SK-N-DZ (cell line): ENCODE results near the gene NF1.
"Not testable (repeated sequence)": the region's sequence is repeated elsewhere in the genome, so short reads cannot be mapped to it uniquely, and the experiment has no call there.

Experiments
- DNase-seq: peaks from one replicate; pipeline ENCODE4 v3.0.0-alpha.2; 2015; ENCODE audit warnings: low spot score

Gene NF1

DNA sequence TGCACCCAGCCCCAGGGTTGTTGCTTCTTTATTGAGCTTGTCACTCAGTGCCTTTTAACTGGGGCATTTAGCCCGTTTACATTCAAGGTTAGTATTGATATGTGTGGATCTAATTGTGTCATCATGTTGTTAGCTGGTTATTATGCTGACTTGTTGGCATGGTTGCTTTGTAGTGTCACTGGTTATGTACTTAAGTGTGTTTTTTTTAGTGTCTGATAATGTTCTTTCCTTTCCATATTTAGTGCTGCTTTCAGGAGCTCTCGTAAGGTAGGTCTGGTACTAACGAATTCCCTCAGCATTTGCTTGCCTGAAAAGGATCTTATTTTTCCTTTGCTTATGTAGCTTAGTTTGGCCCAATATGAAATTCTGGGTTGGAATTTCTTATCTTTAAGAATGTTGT, 33.5 kb downstream of the NF1 start:
- DNase-seq = no peak

DNA sequence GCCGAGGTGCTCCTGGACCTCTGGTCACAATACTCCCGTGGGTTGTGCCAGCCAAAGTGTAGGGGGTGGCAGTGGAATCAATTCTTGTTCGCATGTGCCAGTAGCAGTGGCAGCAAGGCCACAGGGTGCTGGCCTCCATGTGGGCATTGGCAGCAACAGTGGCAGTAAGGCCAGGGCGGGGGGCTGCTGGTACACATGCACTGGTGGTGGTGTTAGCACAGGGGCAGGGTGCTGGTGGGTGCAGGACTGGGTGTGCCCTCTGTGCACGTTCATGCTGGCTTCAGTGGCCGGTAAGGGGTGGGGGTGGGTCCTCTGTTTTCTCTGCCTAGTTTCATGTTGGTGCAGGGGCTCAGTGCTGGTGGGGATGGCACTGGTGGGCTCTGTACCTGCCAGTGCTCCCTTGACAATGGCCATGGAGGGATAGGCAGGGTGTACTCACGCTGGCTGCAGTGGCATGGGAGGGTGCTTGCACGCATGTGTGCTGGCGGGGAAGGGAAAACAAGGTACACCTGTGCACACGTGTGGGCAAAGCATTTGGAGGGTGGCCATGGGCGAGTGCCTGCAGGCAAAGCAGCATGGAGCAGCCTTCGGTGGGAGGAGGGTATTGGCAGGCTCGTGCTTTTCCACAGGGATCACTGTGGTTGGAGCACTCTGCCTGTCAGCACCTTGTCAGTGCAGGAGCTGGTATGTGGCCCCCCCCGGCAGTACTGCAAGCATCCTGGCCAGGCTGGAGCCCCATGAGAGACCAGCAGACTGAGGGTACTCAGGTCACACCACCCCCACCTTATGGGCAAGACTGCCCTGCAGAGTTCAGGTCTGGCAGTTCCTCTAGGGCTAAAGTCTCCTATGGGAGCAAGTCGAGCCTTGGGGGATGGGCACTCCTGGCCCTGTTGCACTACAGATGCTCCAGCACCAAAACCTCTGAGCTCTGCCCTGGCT, 35.8 kb downstream of the NF1 start:
- no peak for DNase-seq

DNA sequence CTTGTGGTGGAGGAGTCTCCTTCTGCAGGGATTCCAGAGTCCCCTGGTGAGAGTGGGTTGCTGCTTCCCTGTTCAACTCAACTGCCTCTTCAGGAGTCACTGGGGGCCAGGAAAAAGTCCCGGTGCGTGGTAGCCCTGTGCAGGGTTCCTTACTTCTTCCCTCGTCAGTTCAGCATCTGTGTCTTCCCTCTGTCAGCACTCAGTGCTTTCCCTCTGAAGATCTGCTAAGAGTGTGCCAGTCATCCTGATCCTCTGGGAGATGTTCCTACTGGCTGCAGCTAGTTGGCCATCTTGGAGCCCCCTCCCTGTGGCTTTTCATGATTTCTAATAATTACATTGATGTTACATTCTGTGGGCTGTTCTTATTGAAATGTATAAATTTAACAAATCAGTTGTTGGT, 36.5 kb downstream of the NF1 start:
- DNase-seq = no peak

DNA sequence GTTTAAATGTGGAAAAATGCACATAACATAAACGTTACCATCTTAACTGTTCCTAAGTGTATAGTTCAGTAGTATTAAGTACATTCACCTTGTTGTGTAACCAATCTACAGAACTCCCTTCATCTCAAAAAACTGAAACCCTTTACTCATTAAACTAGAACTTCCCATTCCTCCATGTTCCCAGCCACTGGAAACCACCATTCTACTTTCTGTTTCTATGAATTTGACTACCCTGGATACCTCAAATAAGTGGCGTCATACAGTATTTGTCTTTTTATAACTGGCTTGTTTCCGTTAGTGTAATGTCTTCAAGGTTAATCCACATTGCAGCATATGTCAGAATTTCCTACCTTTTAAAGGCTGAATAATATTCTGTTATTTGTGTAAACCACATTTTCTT, 38.2 kb downstream of the NF1 start:
- no peak for DNase-seq

DNA sequence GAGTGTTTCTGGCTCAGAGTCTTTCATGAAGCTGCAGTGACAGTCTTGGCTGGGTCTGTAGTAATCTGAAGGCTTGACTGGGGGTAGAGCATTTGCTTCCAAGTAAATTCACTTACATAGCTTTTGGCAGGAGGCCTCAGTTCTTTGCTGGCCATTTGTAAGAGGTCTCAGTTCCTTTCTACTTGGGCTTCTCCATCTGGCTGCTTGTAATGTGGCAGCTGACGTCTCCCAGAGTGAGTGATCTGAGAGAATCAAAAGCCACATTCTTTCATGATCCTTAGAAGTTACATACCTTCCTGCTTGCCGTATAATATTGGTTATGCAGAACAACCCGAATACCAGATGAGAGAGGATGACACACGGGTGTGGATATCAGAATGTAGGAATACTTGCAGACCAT, 39.8 kb downstream of the NF1 start:
- DNase-seq = no peak

DNA sequence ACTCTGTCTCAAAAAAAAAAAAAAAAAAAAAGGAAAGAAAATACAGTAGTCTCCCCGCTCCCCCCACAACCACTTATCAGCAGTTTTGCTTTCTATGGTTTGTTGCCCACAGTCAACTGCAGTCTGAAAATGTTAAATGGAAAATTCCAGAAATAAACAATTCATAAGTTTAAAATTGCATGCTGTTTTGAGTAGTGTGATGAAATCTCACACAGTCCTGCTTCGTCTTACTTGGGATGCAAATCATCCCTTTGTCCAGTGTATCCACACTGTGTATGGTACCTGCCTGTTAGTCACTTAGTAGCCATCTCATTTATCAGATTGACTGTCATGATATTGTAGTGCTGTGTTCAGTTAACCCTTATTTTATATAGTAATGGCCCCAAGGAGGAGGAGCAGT, 41.5 kb downstream of the NF1 start:
- no peak for DNase-seq

DNA sequence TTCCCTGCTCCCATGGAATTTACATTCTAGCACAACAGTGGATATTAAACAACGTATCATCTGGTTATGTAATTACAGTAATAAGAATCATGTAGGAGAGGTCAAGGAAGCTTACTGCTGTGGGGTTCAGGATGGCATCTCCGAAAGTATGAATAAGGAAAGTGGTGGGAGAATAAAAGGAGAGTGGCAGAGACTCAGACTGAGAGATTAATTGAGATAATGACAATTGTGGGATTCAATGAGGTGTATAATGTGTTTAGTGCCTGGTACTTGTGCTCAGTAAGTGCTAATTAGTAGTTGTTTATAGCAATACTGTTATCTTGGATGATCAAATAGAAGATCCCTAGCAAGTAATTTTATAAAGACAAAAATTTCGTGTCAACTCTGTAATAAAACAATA, 45.3 kb downstream of the NF1 start:
- no peak for DNase-seq

DNA sequence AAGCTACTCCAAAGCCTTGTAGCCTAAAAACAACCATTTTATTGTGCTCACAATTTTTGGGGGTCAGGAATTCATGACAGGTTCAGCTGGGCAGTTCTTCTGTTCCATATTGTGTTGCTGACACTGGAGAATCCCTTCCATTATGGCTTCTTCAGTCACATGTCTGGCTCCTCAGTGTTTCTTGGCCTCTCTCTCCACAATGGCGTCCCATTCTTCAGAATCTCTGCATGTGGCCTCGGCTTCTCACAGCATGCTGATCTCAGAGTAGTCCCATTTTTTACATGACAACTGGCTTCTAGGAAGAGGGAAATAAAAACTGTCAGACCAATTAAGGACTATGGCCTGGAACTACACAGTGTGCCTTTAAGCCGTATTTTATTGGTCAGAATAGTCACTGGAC, 49.7 kb downstream of the NF1 start:
- no peak for DNase-seq

DNA sequence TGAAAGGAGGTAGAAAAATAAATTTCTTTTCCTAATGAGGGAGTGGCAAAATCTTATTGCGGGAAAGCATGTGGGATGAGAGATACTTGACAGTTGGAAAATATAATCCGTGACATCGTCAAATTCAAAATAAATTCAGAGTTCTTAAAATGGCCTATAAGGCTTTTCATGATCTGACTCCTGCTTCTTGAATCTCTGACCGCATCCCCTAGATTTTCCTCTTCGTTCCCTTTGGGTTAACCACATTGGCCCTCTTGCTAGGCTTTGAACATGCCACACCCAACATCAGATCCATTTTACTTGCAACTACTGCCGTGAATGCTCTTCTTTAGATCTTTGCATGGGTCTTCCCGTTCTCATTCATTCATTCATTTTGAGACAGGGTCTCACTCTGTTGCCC, 50.1 kb downstream of the NF1 start:
- no peak for DNase-seq

DNA sequence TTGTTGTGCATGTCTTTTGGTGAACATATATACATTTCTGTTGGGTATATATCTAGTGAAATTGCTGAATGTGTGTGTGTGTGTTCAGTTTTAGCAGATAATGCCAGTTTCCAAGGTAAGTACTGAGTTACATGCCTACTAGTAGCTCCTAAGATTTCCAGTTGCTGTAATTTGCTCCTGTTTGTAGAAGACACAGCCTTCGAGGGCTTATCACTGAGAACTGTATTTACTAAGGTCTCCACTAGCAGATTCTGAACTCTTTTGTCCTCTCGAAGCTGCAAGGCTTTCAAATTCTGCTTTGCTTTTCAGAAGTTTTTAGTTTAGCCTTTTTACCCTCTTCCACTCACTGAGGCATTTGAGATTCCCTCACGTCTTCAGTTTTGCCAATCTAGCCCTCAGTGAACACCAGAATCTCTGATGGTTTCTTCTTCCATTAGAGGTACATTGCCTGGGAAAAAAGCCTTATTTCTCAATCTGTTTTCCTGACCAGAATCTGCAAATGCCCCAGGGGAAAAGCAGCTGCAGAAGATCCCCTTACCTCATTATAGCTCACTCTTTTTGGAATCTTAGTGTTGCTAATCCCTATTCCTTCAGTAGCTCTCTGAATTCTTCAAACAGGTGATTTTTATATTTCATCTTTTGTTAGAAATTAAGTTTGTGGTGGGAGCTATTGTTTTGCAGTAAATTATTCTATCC, 52.9 kb downstream of the NF1 start:
- no peak for DNase-seq

DNA sequence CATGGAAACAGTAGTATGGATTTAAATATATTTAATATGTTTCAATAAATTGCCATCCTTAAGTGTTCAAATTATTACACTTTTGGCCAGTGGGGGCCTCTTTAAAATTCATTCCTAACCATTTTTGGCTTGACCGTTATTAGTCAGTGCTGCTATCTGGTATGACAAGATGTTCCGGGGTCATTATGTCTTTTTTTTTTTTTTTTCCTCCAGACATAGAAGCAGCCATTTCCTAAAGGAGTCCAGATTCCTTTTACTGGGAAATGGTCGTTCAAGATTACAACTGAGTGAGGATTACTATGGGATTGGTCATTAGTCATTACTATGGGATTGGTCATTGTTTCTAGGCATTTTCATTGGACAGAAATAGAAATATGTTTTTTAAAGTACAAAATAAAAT, 53.4 kb downstream of the NF1 start:
- DNase-seq = no peak

DNA sequence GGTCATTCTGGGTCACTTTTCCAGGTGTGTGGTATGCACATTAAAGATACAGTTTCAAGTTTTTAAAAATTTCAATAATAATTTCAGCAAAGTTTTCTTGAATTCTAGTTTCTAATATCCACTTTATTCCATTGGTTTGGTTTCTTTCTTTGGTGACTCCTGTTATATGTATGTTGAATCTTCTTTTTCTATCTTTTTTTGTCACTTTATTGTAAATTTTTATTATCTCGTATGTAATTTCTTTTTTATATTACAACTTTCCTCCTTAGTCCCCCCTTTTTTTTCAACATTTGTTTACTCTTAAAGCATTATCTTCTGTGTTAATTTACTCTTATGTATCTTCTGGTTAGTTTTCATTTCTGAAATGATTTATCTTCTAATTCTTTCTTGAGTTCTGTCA, 57.5 kb downstream of the NF1 start:
- no peak for DNase-seq

DNA sequence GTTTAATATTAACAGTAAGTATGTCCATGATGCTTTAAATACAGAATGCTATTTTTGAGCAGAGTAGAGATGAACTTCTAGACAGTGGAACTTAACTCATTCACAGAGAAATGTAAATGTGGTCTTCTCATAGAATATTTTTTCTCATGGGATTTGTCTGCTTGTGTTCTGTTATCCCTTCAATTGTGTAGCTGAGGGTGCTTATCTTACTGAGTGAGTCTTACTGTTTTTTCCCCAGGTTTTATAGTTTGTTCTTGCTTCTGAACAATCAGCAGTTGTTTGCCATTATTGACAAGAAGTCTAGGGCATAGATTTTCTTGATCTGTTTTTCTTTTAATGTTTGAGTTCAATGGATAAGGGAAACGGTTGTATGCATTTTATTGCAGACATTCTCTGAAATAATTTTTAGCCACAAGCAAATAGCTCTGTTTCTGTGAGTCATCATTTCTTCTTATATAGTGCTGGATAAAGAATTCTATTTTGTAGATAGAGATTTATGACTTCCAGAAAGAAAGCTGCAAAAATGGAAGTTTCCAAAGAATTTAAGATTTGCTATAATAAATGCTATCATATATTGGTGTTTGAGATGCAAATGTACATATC, 60.5 kb downstream of the NF1 start:
- no peak for DNase-seq

DNA sequence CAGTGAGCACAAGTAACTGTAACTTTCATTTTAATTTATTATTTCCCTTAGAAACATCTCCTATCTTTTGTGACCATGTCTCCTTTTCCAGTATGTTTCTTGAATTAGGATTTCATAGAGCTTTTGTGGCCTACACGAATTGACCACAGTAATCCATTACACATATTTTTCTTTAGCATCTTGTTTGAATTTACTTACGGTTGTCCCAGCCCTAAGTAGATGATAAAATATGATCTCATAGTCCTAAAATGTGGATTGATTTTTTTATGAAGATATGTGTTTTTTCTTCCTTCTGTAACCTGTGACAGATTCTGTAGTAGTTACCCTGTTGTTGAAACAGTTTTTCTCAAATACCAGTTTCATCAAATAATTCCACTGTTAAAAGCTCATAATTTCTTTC, 61.5 kb downstream of the NF1 start:
- no peak for DNase-seq

DNA sequence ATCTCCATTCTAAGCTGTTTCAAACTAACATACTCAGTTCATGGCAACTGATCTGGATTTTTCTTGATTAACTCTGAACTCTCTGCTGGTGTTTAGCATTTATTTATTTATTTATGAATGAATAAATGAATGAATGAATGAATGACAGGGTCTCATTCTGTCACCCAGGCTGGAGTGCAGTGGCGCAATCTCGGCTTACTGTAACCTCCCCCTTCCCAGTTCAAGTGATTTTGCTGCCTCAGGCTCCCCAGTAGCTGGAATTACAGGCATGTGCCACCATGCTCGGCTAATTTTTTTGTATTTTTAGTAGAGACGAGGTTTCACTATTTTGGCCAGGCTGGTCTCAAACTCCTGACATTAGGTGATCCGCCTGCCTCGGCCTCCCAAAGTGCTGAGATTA, 62.1 kb downstream of the NF1 start:
- not testable (repeated sequence) for DNase-seq

DNA sequence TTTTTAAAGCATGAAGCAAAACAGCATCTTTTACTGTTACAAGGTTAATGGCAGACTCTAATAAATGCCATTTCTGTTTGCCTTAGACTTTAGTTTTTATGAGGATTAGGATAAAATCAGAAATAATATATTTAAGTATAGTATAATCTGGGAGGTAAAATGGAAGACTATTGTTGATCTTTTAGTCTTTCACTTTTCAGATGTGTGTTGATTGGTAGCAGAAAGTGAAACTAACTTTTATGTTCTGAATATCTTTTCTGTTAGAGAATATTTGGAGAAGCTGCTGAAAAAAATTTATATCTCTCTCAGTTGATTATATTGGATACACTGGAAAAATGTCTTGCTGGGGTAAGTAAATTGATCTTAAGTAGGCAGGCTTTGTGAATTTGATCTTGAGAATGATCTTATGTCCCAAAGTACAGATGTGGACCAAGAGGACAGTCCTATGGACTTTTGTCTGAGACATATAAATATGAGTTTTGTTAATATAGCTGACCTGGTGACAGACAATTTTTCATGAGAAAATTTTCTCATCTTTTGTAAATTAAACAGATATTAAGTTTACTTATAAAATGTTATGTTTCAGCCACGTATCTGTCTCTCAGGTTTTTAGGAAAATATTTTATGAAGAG, 64.1 kb downstream of the NF1 start:
- DNase-seq = no peak

DNA sequence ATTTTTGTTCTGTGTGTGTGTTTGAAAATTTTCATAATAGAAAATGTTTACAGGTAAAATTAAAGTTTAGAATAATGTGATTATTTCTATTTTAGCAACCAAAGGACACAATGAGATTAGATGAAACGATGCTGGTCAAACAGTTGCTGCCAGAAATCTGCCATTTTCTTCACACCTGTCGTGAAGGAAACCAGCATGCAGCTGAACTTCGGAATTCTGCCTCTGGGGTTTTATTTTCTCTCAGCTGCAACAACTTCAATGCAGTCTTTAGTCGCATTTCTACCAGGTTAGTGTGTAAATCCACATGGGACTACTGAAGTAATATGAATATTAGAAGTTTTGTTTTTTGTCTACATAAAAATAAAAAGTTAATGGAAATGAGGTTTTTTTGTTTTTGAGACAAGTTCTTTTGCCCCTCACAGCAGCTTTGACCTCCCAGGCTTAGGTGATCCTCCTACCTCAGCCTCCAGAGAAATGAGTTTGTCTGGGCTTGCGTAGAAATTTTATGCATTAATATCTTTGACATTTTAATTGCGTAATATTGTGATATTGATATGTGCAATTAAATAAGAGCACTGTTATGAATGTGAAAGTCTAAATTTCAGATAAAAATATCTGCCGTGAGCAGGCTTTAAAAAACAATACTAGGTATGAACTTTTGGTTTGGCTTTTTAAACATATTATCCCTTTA, 68.5 kb downstream of the NF1 start:
- no peak for DNase-seq

DNA sequence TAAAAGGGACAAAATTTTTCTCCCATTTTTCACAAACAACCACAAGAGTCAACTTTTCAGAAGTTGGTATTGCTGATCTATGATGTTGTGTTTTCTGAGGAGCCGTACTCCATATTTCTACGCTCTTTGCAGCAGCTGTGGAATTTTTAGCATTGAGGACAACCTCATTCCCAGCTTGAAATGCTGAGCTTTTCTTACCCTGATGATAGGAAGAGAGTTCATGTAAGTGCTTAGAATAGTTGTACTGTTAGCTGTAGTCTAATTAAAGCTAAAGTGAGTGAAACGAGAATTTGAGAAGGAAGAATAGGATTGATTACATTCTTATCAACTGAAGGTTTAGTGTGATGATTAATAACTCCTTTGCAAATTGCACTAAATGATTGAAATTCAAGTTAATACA, 72.3 kb downstream of the NF1 start:
- DNase-seq = no peak

DNA sequence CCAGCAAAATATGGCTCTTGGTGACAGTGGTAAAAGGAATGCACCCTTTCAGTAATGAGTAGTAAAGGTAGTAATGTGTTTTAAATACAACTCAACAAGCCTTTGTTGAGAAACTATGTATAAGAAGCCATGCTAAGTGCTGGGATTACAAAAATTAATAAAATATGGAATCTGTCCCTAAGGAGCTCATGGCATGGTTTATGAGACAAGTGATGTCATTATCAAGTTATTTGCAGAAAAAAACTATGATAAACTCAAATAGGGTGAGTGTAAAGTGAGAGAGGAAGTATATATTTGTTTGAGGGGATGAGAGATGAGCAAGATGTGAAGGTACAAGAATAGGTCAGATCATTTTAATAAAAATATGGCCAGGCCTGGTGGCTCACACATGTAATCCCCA, 76.9 kb downstream of the NF1 start:
- DNase-seq = no peak

DNA sequence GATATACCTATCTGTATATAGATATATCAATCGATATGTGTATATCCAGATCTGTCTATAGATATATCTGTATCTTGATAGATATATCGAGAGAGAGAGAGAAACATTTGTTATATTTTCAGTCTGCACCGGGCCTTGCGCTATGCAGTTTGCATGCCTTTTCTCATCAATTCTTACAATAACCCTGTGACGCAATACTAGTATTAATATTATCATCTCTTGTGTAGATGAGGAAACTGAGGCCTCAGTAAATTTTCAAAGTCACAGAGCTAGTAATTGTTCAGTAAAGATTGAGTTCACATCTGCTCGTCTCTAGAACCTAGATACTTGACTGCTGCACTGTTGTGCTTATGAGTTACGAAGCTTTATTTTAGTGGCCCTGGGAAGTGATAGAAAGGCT, 77.6 kb downstream of the NF1 start:
- no peak for DNase-seq

DNA sequence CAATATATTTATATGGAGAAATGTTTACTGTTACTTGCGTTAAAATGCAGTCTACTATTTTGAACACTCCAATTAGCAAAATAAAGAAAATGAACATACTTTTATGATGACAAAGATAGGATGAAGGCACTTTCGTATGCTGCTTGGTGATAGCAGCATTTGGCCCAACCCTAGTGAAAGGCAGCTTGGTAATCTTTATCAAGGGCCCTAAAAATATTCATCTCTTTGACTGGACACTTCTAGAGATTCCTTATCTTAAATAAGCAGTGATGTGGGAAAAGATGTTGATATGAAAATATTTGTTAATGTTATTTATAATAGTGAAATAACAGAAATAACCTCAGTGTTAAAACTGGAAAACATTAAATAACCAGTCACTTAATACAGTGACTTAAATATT, 79.4 kb downstream of the NF1 start:
- no peak for DNase-seq

DNA sequence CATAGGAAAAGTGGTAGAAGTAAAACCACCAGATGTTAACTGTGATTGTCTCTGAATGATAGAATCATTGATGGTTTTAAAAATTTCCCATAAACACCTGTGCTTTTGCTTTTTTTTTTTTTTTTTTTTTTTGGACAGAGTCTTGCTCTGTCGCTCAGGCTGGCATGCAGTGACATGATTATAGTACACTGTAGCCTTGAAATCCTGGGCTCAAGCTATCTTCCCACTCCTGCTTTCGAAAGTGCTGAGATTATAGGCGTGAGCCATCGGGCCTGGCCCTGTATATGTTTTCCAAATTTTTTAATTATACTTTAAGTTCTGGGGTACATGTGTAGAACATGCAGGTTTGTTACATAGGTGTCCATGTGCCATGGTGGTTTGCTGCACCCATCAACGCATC, 80.5 kb downstream of the NF1 start:
- DNase-seq = no peak
